ENCODE data around the gene FMOD.

FMOD gene

DNA sequence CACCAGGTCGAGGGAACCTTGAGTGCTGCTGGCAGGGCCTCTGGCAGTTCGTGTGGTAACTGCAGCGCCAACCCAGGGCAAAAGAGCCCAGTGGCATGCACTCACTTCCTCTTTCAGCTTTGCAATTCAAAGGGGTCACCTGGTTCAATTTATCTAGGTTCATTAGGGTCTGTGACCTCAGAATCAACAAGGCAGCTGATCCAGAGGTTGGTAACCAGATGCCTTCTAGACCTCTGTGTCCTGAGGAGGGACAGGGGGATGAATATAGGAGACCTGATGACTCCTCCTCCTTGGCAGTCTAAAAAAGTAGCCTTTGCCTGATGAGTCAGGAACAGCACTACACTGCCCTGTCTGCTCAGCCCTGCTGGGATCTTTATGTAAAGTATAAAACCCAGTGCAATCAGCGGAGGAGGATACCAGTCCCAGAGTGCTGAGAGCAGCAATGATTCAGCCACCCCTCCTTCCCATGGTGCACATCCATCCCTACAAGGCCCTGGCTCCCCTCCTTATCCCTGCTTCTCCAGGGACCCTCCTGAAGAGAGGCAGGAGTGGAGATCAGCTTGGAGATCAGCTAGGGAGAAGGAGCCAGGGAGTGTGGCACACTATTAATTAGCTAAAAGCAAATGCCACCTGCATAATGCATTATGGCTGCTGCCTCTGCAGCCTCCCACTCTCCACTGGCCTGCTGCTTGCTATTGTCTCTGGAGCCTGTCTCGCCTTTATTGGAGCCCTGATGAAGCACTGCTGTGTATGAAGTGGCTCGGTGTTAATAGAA lies 11.2 kb upstream of the FMOD start:
- no peak for DNase-seq (ENCODE audit: low read depth, low spot score)

DNA sequence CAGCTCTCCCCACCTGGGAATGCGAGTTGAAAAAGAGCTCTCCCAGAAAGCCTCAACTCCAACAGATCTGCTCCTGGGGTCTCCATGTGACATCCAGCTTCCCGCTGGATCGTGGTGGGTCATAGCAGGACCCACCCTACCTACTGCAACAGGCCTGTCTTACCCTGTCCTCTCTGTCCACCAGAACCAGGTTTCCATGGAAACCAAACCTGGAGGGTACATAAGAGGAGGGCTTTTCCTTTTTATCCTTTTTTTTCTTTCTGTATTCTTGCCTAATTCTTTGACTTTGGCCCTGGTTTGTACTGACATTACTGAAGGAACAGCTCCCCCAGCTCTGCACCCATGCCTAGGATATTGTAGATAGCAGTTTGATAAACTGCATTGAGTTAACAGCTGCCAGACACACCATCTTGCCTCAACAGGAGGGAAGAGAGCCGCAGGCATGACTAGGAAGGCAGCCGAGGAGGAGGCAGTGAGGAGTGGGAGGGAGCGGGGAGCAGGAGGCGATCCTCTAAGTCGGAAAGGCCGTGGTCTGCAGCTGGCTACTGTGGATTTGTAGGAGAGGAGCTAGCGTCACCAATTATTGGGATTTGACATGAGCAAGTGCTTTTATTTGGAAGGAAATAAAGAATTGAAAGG lies 9.7 kb upstream of the FMOD start:
- DNase-seq (ENCODE audit: low read depth, low spot score), result no peak

DNA sequence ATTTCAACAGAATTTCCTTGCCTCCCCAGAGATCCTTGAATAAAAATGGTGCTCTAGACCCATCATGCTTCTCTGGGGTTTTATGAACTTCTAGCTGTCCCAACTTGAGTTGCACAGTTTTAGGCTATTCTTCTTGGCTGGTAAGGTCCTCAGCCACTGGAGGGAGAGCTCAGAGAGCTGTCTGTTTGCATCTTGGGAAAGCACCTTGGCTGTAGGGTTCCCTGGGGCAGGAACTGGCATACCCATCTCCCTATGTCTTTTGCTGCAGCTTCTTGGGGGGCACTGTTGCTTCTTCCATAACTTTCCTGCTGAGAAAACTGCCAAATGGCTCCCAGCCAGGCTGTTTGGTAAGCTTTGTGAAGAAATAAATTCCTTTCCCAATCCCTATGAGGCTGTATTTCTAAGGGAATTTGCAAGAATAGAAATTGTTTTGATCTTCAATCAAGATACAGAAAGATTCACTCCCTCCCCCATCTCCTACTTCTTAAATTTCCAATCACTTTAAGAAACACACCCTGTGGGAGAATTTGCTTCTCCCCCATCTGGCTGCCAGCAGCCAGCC lies 8.2 kb upstream of the FMOD start:
- no peak for DNase-seq (ENCODE audit: low read depth, low spot score)

DNA sequence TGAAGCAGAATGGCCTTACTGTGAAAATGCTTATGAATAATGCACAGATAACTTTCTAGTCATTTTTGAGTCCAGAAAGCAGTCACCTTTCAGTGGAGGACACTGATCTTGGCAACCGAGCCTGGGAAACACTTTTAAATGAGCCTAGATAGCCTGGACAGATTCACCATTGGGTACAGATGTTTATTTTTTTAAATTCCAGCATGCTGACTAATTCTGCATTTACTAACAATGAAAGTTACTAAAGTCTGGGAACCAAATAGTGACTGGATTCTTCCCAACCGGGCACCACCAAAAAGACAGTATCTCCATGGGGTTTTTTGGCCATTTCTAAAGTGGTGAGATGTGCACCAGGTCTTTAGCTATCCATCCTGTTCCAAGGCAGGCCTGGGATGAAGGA lies 3.3 kb upstream of the FMOD start:
- no peak for DNase-seq (ENCODE audit: low read depth, low spot score)

DNA sequence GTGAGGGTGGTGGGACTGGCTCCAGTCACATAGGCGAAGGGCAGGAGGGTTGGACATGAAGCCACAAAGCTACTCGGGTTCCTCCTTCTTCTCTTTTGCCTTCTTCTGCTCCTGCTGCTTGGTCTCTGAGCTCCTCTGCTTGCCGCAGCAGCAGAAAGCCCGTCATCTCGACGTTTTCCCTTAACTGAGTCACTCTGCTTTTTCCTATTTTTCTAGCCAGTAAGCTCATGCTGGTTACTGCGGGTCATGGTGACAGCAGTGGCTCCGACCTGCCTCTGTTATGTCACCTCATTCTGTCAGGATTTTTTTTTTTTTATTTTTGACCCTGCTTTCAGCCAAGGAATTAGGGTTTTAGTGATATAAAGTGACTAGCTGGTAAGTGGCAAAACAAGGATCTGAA lies 2.6 kb upstream of the FMOD start:
- no peak for DNase-seq (ENCODE audit: low read depth, low spot score)

DNA sequence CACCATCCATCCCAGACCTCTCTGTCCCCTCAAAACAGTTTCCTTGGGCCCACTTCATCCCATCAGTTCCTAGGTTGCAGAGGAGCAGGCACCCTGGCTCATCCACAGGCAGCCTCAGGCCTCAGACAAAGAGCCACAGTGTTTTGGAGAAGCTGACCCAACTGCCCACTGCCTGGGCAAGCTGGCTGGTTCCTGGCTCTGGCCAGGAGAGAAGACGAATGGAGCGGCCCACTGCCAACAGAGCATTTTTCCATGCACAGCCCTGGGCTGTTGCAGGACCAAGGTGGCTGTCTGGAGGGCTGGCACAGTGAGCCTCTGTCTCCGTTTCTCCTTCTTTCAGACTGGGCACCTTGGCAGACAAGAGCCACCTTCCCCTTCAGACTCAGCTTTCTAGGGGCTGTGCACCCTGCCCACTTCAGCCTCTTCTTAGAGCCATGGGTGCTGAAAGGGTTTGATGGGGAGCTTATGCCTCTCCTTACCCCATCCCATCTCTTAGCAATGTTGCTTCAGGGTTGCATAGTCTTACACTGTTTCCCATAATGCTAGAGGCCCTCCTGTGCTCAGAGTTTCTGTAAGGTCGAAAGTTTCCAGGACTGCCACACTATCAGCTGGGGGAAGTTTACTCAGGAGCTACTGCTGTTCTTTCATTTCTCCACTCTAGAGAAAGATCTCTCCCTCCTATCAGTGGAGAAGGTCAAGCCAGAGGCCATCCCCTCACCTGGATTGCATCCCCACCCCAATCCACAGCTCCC lies 973 bp downstream of the FMOD start:
- no peak for DNase-seq (ENCODE audit: low read depth, low spot score)

DNA sequence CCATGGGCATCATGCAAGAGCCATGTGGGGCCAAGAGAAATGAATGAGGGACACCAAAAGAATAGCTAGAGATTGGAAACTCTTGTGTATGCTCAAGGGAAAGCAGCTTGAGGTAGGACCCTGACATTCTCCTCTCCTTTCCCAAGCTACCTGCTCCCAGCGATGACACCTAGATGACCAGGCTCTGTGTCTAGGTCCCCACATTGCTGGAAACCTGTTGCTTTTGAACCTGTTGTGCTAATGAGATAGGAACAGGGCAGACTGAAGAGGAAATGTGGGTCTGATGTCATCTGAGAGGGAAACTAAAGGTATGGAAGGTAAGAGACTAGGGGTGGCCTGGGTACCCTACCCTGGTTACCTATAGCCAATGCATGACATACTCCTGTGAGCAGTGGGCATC lies 1.8 kb downstream of the FMOD start:
- DNase-seq (ENCODE audit: low read depth, low spot score), result no peak

DNA sequence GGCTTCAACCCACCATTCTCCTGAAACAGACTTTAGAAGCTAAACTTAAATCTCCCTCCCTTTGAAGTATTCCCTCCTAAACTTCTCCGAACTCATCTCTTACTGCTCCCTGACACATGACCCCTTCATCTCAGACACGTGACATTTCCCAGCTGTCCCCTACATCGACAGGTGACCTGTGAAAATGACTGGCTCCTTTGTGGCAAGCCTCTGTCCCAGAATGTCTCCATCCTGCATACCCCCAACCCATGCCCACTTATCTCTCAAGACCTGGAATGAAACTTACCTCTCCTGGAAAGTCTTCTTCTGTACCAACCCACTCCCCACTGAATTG lies 4.2 kb downstream of the FMOD start:
- no peak for DNase-seq (ENCODE audit: low read depth, low spot score)

DNA sequence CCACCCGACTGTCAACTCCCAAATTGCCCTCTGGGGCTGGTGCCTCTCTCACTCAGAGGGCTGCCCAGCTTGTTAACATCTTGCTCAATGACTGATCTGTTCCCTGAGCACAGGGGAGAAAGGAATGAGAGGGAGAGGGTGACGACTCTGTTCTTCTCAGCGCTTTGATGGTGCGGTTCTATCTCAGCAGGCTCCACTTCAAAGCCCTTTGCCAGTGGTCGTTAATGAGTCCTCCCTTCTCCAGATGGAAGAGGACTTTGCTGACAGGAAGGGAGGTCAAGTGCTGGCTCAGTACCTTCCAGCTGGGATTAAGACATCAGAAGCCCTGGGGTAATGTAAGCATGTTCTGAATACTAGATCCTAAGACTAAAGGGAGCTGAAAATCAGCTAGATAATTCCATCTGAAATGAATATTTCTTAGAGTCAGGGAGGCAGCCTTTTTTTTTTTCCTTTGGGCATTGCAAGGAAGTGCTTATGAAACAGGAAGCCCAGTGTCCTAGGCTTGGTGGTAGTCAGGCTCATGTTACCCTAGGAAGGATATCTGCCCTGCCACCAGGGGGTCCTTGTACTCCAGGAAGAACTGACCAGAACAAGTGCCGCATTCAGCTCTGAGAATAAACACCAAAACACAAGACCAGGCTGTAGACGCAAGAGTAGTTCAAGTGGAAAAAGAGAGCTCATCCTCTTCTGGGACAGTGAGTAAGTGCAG lies 4.7 kb downstream of the FMOD start:
- no peak for DNase-seq (ENCODE audit: low read depth, low spot score)

DNA sequence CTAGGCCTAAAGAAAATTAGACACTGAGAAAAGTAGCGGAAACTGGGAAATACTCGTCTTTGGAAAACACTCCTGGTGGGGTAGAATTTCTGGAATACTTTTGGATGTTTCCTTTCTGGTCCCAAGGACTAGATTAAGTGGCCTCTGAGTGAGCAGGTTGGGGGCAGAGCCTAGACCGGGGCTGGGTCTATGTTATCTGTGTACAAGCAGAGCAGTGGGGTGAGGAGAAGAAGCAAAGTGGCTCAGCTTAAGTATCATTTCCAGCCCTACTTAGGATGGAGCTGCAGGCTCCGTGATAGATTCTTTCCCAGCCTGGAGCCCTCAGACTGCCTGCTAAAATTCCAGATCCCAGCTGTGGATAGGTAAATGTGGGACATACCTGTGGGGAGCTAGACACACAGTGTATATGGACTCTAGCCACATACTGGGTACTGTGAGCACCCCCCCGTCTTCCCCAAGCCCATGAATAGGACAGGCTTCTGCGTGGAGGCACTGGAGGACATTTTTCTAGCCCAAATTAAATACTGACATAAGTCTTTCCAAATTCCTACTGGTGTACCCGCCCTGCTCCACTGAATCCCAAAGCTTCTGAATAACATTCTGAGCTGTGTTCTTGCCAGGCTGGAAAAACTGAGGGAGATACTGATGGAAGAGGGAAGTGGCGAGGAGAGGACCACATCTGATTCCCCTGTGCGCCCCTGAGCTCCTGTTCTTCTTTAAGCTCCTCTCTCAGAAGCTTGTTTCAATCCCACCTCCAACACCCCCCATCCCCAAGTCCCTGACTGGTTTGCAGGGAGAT lies 6.8 kb downstream of the FMOD start:
- DNase-seq (ENCODE audit: low read depth, low spot score), result no peak

DNA sequence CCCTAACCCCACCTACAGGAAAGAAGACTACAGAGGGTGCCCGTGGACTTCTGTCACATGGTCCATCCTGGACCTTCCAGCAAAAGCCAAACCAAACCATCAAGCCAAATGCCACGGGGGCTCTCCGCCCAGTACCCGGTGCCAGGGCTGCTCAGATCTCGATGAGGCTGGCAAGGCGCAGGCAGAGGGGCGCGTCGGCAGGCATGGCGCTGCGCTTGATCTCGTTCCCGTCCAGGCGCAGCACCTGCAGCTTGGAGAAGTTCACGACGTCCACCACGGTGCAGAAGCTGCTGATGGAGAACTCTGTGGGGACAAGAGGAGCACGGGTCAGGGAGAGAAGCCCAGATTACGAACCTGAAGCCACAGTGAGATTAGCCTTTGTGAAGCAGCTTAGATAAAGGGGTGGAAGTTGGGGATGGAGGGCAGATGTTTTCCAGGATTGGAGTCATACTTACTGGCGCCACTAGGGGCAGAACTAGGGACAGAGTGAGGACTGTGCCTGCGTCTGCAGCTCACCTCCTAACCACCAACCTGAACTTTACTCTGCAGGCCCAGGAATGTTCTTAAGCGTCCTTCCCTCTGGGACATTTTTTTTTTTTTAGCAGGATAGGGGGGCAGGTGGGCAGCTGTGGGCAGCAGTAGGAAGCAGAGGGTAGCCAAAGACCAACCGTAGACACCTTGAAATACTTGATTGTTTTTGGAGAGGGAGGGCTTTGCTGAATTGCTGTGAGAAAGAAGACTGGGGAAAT lies 8.6 kb downstream of the FMOD start:
- DNase-seq (ENCODE audit: low read depth, low spot score), result peak; percentile 63

DNA sequence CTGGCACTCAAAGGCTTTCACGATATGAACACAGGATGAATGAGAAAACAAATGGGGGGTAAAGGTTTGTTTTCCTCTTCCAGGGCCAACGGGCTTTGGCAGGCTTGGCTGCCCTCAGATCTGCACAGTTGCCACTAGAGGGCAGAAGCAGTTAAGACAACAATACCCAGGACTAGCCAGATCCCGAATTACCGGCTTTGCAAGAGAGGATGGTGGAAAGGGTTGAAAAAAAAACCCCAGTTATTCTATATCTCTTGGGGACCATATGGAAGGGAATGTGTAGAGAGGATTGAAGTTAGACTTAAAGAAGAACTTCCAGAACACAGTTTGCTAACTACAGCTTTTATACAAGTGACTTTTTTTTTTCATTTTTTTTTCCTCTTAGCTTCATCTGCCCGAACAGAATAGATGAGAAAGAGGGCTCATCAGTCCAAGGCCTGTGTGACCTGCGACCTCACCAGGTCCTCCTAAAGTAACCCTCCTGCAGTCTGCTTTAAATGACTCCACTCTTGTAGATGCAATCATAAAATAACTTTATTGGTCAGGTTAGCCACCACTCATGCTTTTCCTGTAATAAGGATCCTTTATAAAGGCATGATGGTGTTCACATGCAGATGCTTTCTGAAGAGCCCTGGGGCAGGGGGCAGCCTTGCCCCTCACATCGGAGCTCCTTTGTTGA lies 10.7 kb downstream of the FMOD start:
- DNase-seq (ENCODE audit: low read depth, low spot score), result peak; percentile 57

DNA sequence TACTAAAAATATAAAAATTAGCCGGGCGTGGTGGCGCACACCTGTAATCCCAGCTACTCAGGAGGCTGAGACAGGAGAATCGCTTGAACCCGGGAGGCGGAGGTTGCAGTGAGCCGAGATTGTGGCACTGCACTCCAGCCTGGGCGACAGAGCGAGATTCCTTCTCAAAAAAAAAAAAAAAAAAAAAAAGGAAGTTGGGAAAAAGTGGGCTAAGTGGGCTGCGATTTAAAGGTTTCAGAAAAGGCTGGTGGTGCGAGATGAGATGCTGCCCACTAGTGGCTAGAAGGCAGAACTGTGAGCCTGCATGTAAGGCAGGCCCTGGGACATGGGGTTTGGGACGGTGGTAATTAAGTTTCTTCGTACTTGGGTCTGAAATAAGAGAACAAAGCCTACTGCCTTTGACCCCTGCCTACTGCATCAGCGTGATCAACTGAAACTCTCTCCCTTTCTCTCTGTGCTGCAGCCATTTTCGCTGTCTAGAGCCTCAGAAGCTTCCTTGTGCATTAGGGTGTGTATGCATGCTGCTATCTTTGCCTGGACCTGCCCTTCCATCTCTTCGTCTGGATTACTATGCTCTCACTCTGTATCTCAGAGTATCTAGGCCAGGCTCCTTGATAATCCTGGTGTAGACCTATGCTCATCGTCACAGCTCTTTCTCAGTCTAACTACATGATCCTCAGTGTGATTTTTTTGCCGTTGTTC lies 12.4 kb downstream of the FMOD start:
- peak; percentile 38 for DNase-seq (ENCODE audit: low read depth, low spot score)

DNA sequence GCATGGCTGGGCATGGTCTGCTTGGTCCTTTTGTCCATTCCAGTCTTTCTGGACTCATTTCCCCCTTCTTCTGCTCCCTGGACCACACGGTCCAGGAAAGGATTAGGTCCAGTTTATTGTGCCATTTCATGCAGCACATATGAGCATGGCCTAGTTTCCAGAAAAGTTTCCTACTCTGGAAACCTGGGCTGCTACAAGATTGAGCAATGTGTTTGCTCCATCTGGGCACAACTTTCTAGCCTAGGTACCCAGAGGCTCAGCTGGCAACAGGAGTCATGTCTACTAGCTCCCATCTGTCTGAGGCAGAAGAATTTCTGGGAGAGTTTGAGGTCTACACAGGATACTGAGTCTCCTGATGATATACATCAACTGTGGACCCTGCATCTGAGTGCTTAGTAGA lies 14.8 kb downstream of the FMOD start:
- no peak for DNase-seq (ENCODE audit: low read depth, low spot score)

DNA sequence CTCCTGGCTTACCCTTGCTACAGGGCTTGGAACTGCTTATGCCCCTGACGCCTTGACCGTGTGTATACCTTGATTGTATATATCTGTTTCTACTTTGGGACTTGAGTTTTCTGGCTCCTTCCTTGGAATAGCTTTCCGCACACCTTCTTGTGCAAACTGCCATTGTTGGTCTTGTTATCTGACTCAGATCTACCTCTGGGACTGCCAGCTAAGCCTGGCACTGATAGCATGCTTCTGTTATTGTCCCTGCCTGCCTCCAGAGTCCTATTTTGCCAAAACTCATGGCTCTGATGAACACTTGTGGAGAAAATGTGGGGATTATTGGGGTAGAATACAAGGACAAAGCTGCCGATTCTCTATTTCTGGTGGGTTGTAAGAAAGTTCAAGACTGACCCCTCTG lies 15.4 kb downstream of the FMOD start:
- no peak for DNase-seq (ENCODE audit: low read depth, low spot score)

DNA sequence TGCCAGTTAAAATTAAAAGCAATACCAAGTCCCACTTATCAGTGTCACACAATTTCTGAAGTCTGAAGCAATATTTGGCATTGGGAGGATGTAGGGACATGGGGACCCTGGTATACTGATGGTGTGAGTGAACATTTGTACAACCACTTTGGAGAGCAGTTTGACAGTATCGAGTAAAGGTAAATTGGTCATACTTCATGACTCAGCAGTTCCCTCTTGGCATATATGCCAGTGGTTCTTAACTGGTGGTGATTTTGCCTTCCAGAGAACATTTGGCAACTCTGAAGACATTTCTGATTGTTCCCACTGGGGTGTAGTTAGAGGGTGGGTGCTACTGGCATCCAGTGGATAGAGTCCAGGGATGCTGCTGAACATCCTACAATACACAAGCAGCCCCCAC lies 19.7 kb downstream of the FMOD start:
- no peak for DNase-seq (ENCODE audit: low read depth, low spot score)

DNA sequence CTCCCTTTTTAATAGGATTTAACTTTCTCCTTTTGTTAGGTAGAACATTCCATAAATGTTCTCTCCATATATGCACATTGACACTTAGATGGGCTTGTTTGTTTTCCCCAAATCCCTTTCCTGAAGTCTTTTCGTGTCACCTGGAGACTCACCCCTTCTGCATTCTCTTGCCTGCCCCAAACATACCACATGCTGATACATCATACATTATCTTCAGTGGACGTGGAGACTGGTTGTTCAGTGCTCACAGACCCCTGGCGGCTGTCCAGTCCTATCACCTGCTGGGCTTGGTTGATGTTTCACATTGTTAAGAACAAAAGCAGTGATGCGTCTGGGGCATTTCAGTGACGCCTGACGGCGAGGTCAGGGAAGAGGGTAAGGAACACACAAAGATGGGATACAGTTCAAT lies 22.2 kb downstream of the FMOD start:
- no peak for DNase-seq (ENCODE audit: low read depth, low spot score)

DNA sequence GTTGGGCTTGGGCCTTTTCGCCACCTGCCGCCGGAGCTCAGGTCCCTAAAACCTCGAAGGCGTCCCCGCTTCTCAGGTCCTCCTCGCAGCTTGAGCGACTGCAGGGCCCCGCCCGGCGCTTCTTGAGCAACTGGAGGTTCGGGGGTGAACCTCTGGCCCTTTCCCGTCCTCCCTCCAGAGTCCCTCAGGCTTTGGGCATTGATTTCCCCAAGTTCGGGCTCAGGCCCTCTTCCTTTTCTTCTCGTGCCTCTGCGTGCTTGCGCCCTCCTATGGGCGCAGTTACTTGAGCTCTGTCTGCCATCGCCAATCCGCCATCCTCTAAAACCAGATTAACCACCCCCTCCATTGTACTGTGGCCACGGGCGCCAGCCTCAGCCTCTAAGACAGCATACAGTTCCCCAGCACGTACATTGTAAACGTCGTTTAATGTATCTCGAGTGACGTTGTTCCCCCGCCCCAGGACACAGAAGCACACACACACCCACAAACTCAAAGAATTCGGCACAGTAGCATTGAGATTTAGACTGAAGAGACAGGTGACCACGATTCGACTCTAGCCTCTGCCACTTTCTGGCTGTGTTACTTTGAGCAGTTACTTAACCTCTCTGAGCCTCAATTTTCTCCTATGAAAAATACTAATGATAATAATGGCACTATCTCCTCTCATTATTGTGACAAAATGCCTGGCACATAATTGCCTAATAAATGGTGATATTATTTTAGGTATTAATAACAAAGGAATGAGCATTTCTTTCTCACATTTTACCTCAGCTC lies 23.1 kb downstream of the FMOD start:
- DNase-seq (ENCODE audit: low read depth, low spot score), result peak; percentile 30
